HepG2 (cell line): ENCODE results near the gene SLC17A9. TPM values are rescaled to one million over a fixed set of nuclear protein-coding genes. Genes with fewer than 3 reads are reported as not detected.

ENCODE experiments used
- CAMTA2 ChIP-seq: sonication (generic); formaldehyde crosslinking; IDR thresholded peaks from 2 replicates; pipeline ENCODE4 v1.4.0; 2020; ENCODE audit warnings: mild to moderate bottlenecking, missing genetic modification reagents, borderline replicate concordance
- CREB1 ChIP-seq, 2 experiments: fragments of 450-650 bp in 1 of 2; IDR thresholded peaks; 2 replicates each; pipeline ENCODE4 v1.6.1; 2016 to 2017; ENCODE audit warnings: control low read depth in 1 of 2, mild to moderate bottlenecking in 1 of 2, missing compliant biosample characterization in 1 of 2, missing genetic modification characterization in 1 of 2
- GABPB1 ChIP-seq: IDR thresholded peaks from 2 replicates; pipeline ENCODE4 v1.6.1; 2016; ENCODE audit warnings: mild to moderate bottlenecking, missing genetic modification reagents, moderate library complexity, missing compliant biosample characterization
- MAFG ChIP-seq: sonication (generic); formaldehyde crosslinking; IDR thresholded peaks from 2 replicates; pipeline ENCODE4 v1.5.1; 2020; ENCODE audit warnings: mild to moderate bottlenecking, missing genetic modification reagents
- NAIF1 ChIP-seq: sonication (generic); formaldehyde crosslinking; IDR thresholded peaks from 2 replicates; pipeline ENCODE4 v1.5.0; 2020; ENCODE audit warnings: mild to moderate bottlenecking, missing genetic modification reagents, borderline replicate concordance
- NFIB ChIP-seq: sonication (generic); formaldehyde crosslinking; IDR thresholded peaks from 2 replicates; pipeline ENCODE4 v1.9.0; 2021; ENCODE audit warnings: missing genetic modification reagents, mild to moderate bottlenecking, borderline replicate concordance
- SYNCRIP ChIP-seq: fragments of 200-400 bp; formaldehyde crosslinking; IDR thresholded peaks from 2 replicates; pipeline ENCODE4 v1.6.1; 2018; ENCODE audit warnings: mild to moderate bottlenecking, low read depth, low read length; ENCODE audit not compliant: insufficient read depth
- ZBTB7A ChIP-seq: sonication (generic); formaldehyde crosslinking; IDR thresholded peaks from 2 replicates; pipeline ENCODE4 v1.8.0; 2022; ENCODE audit warnings: mild to moderate bottlenecking, missing genetic modification reagents
- ZFP62 ChIP-seq: sonication (generic); formaldehyde crosslinking; IDR thresholded peaks from 2 replicates; pipeline ENCODE4 v1.4.0; 2020; ENCODE audit warnings: missing genetic modification reagents
- ZNF235 ChIP-seq: sonication (generic); formaldehyde crosslinking; IDR thresholded peaks from 2 replicates; pipeline ENCODE4 v1.8.1; 2023; ENCODE audit warnings: mild to moderate bottlenecking, missing genetic modification reagents, borderline replicate concordance
- ZNF614 ChIP-seq: IDR thresholded peaks from 2 replicates; pipeline ENCODE4 v1.6.1; 2018; ENCODE audit warnings: missing biosample characterization, missing genetic modification reagents, inconsistent platforms, borderline replicate concordance
- ZNF891 ChIP-seq: sonication (generic); formaldehyde crosslinking; IDR thresholded peaks from 2 replicates; pipeline ENCODE4 v1.5.0; 2020; ENCODE audit warnings: mild to moderate bottlenecking, missing genetic modification reagents
- polyA plus RNA-seq, 8 experiments: library from polyadenylated mRNA; depleted of rRNA in 3 of 8; stranded (reverse) in 7 of 8; unstranded in 1 of 8; fragments of >200 nt; fragmentation: Illumina TruSeq in 4 of 8; extraction: Trizol in 4 of 8; gene quantifications; 2 replicates each; pipeline versions ENCODE4 v1.2.1 to v1.2.3, GENCODE V29; 2011 to 2016; ENCODE audit warnings: low read depth in 4 of 8, missing spikeins in 1 of 8, mixed read lengths in 1 of 8; ENCODE audit not compliant: insufficient read depth in 1 of 8
- total RNA-seq, 5 experiments: library from RNA; depleted of rRNA; stranded (reverse); fragments of >200 nt; fragmentation: Illumina TruSeq; extraction: Trizol; gene quantifications; 2 replicates each; pipeline ENCODE4 v1.2.3, GENCODE V29; 2016; ENCODE audit warnings: low read depth in 1 of 5
- TF ChIP-seq, protein P1 (sequence below): sonication (generic); formaldehyde crosslinking; IDR thresholded peaks from 2 replicates; pipeline ENCODE4 v1.8.1; 2023; ENCODE audit warnings: mild to moderate bottlenecking, missing genetic modification reagents, borderline replicate concordance
- TF ChIP-seq, protein P2 (sequence below): sonication (generic); formaldehyde crosslinking; IDR thresholded peaks from 2 replicates; pipeline ENCODE4 v1.8.1; 2023; ENCODE audit warnings: missing genetic modification reagents, inconsistent platforms, borderline replicate concordance
- TF ChIP-seq, protein P3 (sequence below): sonication (generic); formaldehyde crosslinking; IDR thresholded peaks from 2 replicates; pipeline ENCODE4 v1.5.1; 2020; ENCODE audit warnings: mild to moderate bottlenecking, missing genetic modification reagents, borderline replicate concordance
- TF ChIP-seq, protein P4 (sequence below): sonication (generic); formaldehyde crosslinking; IDR thresholded peaks from 2 replicates; pipeline ENCODE4 v1.8.1; 2023; ENCODE audit warnings: mild to moderate bottlenecking, inconsistent platforms, moderate library complexity, missing genetic modification reagents, borderline replicate concordance
- TF ChIP-seq, protein P5 (sequence below), 2 experiments: IDR thresholded peaks; 2 replicates each; pipeline ENCODE4 v1.6.1; 2011 to 2012; ENCODE audit warnings: low read length in 2 of 2, borderline replicate concordance in 1 of 2, low read depth in 1 of 2, mild to moderate bottlenecking in 1 of 2, moderate library complexity in 1 of 2

Gene SLC17A9
- total and polyA plus RNA-seq, 2 of the 13 experiments (the other 11 are each of a cell fraction or from before 2014, with no cell fraction given), result 110 to 191 TPM

DNA sequence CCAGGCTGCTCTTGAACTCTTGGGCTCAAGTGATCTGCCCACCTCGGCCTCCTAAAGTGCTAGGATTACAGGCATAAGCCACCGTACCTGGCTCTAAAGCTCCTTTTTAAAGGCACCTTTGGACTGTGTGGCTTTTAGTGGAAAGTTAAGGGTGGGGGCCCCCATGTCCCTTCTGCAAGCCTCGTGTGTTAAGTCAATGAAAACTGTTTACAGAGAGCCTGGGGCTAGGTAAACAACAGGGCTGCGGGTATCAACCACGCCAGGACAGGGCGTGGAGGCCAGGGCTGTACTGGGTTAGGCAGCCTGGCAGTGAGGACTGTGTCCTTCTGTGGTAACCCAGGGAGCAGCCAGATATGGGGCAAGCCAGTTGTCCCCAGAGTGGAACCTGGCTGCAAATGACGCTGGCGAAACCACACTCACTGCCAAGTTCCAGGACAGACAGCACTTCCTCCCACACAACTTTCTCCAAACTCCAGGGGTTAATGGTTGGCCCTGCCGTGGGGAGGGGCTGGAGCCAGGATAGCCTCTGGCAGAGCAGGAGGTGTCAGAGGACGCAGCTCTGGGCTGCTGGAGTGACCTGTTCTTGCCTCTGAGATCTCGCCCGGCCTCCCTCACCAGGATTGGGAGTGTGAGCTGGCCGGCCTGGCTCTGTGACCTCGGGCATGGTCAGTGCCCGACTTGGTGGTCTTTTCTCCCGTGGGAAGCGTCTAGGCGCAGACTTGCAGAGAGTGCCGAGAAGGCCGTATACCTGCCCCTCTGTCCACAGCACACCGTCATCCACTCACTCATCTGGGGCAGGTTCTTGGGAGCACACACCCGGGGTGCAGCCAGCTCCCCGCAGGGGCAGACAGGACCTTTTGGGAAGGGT lies 3.2 kb downstream of the SLC17A9 start (continued):
- TF ChIP-seq, protein P1, sequence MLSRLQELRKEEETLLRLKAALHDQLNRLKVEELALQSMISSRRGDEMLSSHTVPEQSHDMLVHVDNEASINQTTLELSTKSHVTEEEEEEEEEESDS (CRISPR knock-in tag), result no peak
- TF ChIP-seq, protein P2, sequence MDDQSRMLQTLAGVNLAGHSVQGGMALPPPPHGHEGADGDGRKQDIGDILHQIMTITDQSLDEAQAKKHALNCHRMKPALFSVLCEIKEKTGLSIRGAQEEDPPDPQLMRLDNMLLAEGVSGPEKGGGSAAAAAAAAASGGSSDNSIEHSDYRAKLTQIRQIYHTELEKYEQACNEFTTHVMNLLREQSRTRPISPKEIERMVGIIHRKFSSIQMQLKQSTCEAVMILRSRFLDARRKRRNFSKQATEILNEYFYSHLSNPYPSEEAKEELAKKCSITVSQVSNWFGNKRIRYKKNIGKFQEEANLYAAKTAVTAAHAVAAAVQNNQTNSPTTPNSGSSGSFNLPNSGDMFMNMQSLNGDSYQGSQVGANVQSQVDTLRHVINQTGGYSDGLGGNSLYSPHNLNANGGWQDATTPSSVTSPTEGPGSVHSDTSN, result 0 out of 2 replicates have a peak, but pooled peaks have one; percentile 53
- TF ChIP-seq ZNF614 (CRISPR knock-in tag) (peak; percentile 98), ZBTB7A (CRISPR knock-in tag) (peak; percentile 98), ZNF891 (CRISPR knock-in tag) (peak; percentile 52; the same call in 1 of the 2 replicates), MAFG (CRISPR knock-in tag) (no peak), GABPB1 (CRISPR knock-in tag) (peak; percentile 61), CREB1 (IDR thresholded peaks at IDR 0.05) (peak; percentile 30; the same call in 1 of the 2 replicates), CREB1 (CRISPR knock-in tag; IDR thresholded peaks at IDR 0.05) (no peak), ZFP62 (CRISPR knock-in tag) (no peak), CAMTA2 (CRISPR knock-in tag) (no peak), SYNCRIP (no peak), NFIB (no peak), NAIF1 (no peak; the same call in 1 of the 2 replicates), ZNF235 (CRISPR knock-in tag) (no peak)
- TF ChIP-seq, protein P3, sequence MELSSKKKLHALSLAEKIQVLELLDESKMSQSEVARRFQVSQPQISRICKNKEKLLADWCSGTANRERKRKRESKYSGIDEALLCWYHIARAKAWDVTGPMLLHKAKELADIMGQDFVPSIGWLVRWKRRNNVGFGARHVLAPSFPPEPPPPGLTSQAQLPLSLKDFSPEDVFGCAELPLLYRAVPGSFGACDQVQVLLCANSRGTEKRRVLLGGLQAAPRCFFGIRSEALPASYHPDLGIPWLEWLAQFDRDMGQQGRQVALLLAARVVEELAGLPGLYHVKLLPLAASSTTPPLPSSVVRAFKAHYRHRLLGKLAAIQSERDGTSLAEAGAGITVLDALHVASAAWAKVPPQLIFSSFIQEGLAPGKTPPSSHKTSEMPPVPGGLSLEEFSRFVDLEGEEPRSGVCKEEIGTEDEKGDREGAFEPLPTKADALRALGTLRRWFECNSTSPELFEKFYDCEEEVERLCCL (CRISPR knock-in tag), result no peak; the same call in 1 of the 2 replicates
- TF ChIP-seq, protein P4, sequence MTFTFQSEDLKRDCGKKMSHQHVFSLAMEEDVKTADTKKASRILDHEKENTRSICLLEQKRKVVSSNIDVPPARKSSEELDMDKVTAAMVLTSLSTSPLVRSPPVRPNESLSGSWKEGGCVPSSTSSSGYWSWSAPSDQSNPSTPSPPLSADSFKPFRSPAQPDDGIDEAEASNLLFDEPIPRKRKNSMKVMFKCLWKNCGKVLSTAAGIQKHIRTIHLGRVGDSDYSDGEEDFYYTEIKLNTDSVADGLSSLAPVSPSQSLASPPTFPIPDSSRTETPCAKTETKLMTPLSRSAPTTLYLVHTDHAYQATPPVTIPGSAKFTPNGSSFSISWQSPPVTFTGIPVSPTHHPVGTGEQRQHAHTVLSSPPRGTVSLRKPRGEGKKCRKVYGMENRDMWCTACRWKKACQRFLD (CRISPR knock-in tag), result peak; percentile 49; the same call in 1 of the 2 replicates
- TF ChIP-seq, protein P5, sequence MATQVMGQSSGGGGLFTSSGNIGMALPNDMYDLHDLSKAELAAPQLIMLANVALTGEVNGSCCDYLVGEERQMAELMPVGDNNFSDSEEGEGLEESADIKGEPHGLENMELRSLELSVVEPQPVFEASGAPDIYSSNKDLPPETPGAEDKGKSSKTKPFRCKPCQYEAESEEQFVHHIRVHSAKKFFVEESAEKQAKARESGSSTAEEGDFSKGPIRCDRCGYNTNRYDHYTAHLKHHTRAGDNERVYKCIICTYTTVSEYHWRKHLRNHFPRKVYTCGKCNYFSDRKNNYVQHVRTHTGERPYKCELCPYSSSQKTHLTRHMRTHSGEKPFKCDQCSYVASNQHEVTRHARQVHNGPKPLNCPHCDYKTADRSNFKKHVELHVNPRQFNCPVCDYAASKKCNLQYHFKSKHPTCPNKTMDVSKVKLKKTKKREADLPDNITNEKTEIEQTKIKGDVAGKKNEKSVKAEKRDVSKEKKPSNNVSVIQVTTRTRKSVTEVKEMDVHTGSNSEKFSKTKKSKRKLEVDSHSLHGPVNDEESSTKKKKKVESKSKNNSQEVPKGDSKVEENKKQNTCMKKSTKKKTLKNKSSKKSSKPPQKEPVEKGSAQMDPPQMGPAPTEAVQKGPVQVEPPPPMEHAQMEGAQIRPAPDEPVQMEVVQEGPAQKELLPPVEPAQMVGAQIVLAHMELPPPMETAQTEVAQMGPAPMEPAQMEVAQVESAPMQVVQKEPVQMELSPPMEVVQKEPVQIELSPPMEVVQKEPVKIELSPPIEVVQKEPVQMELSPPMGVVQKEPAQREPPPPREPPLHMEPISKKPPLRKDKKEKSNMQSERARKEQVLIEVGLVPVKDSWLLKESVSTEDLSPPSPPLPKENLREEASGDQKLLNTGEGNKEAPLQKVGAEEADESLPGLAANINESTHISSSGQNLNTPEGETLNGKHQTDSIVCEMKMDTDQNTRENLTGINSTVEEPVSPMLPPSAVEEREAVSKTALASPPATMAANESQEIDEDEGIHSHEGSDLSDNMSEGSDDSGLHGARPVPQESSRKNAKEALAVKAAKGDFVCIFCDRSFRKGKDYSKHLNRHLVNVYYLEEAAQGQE (IDR thresholded peaks at IDR 0.05; ENCODE audit: borderline replicate concordance in 1 of 2, low read depth in 1 of 2, low read length in 2 of 2), result peak in 1 of 2 experiments; percentile 81; a peak in 2 of 4 replicates
